ENCODE measurements around the gene TRIP10.

TRIP10 gene

DNA sequence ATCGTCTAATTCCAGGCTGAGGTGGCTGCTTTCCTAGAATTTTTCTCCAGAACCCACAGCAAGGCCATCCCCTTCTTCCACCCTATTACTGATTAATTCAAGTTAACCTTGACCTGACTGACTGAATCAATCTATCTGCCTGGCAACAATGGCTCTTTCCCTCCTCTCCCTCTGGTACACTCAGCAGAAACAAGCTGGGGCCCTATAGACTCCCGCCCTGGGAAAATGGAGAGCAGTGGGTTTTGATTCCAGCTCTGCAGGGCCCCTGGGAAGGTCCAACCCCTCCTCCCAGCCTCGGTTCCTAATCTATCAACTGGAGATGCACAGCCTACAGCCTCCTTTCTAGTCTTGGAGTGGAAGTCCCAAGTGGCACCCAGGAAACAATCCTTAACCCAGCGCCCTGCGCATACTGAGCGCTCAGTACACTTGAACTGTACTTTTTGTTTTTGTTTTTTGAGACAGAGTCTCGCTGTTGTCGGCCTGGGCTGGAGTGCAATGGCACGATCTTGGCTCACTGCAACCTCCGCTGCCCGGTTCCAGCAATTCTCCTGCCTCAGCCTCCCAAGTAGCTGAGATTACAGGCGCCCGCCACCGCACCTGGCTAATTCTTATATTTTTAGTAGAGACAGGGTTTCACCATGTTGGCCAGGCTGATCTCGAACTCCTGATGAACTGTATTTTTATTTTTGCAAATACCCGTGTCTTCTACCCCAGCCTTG is 13.8 kb upstream of the TRIP10 start:
- DNase-seq (ENCODE audit: low read depth) = no peak

DNA sequence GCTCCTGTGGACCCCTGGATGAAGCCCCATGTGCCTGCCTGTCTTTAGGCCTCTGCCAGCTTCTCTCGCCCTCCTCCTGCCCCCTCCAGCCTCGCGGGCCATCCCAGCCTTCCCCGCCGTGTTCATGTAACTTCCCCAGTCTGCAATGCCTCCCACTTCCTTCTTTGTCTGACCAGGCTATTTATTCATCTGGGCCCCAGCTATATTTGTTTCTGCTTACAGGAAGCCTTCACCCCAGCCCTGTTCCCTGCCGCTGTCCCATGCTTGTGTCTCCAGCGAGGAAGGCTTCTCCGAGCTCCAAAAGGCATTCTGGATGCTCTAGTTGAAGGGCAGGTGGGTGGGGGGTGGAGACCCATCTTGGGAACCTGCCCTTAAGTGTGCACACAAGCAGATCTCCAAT is 11.1 kb upstream of the TRIP10 start:
- DNase-seq (ENCODE audit: low read depth) = no peak

DNA sequence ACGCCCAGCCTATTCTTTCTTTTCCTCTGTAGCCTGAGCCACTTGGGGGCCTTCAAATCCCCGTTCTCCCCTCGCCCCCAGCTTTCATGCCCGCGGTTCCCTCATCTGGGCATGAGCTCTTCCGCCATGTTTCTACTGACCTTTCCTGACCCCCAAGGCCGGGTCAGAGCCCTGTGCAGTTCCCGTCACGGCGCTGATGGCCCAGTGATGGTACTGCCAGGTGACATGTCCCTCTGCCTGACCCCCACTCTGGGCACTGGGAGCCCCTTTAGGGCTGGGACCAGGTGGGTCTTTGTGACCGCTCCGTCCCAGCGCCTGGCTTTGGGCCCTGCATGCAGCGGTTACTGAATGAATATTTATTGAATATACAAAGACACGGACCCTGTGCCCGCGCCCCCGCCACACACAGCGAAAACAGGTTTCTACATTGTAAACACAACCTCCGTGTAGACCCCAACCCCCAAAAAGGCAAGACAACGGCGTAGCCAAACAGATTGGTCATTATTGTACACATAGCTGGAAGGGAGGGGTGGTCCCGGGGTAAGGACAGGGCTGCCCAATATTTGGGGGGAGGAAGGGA is 9.8 kb upstream of the TRIP10 start:
- DNase-seq (ENCODE audit: low read depth) = no peak

DNA sequence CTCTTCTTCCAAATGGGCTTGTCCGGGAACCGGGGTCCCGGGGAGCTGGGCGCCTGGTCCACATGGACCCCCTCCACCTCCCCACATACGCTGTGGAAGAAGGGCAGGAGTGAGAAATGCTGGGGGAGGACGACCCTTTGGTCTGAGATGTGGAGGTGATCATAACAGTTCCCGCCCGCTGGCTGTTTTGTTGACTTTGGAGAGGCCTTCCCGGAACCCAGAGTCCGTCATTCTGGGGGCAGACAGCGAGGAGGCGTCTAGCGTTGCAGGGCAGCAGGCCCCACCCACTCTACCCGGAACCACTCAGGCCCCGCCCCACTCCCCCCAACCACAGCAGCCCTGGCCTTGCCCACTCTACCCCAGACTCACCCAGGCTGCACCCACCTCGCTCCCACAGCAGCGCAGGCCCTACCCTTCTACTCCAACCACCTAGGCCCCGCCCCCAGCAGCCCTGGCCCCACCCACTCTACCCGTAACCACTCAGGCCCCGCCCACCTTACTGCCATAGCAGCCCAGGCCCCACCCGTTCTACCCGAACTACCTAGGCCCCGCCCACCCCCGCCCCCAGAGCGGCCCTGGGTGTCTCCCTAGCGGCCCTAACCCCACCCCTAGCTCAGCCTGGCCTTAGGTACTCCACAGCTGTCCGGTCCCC is 9.2 kb upstream of the TRIP10 start:
- DNase-seq (ENCODE audit: low read depth) = no peak

DNA sequence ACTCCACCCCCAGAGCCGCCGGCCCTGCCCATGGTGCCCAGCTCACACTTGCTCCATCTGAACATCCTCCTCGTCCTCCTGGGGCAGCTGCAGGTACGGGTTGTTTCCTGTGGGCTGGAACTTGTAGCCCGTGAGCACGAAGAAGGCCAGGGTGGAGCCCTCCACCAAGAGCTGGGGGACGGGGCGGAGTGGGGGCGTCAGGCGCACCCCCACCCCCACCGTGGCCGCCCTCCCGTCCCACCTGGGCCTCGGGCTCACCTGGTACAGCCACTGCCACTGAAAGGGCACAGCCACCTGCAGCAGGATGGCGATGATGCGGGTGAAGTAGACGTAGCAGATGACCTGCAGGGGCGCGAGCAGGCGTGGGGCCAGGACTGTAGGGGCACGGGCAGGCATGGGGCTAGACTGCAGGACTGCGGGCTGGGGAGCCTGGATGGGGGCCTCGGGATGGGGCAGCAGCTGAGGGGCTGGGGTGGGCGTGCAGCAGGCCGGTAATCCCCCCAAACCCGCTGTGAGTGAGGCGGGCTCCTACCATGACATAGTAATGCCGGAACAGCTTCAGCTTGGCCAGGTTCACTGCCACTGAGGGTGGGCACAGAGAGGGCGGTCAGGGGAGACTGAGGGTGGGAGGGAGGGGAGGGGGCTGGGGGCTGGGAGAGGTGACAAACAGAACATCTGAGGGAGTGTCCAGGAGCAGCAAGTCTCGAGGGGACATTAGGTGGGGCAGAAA is 8.4 kb upstream of the TRIP10 start:
- DNase-seq (ENCODE audit: low read depth) = no peak

DNA sequence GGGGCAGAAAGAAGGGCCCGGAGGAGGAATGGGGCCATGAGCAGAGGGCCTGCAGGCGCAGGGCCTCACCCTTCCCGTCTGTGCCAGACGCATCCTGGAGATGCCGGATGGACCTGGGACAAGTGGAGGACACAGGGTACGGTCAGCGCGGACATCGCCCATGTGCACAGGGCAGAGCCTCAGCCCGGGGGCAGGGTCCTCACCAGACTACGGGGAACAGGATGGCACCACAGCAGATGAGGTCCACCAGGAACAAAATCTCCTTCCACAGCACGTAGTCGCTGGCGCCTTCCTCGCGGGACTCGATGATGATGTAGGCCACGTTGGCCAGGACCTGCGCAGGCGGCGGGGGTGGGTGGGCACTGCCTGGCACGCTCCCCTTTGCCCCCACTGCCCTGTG is 7.7 kb upstream of the TRIP10 start:
- no peak for DNase-seq (ENCODE audit: low read depth)

DNA sequence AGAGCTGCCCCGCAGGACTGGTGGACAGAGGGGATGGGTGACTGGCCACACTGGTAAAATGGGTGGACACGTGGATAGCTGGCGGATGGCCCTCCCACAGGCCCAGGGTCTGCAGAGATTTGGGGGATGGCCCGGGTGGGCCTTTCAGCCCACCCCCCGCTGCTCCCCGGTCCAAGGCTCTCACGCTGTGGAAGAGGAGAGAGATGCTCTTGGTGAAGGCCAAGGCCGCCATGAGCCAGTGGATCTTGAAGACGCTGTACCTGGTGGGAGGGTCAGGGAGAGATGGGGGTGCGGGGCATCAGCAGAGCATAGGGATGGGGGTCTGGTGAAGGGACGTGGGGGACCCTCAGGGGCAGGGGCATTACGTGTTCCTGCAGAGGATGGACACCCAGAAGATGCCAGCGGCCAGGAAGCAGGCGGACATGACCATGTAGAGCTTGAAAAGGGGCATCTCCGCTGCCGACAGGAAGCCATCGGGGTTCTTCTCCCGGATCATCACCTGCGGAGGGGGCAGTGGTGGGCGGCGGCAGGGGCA is 6.6 kb upstream of the TRIP10 start:
- no peak for DNase-seq (ENCODE audit: low read depth)

DNA sequence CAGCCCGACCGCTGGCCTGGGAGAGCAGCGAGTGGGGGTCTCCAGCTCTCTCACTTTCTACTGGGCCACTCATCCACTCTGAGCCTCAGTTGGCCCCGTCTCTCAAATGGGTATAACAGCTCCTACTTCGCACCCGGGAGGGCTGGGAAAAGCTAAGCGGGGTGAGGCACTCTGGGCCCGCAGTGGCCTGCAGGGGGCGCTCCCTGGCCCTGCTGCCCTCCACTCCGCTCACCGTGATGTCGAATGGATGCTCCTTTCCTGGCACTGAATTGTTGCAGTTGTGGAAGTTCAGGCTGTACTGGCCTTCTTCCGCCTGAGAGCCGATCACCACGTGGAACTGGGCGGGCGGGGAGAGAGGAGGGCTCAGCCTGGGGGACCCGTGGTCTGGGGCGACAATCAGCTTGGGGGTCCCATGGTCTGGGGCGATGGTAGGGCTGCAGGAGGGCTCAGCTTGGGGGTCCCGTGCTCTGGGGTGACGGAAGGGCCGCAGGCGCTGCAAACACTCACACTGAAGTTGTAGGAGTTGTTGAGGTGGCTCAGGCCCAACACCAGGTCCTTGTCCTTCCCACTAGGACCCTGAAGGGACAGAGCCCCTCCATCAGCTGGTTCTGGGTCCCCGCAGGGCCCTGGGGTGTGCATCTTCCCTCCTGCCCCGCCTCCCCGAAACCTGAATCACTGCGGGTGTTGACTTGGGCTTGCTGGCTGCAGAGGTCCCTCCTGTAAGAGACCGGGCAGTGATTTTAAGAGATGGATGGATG is 6.0 kb upstream of the TRIP10 start:
- DNase-seq (ENCODE audit: low read depth) = no peak

DNA sequence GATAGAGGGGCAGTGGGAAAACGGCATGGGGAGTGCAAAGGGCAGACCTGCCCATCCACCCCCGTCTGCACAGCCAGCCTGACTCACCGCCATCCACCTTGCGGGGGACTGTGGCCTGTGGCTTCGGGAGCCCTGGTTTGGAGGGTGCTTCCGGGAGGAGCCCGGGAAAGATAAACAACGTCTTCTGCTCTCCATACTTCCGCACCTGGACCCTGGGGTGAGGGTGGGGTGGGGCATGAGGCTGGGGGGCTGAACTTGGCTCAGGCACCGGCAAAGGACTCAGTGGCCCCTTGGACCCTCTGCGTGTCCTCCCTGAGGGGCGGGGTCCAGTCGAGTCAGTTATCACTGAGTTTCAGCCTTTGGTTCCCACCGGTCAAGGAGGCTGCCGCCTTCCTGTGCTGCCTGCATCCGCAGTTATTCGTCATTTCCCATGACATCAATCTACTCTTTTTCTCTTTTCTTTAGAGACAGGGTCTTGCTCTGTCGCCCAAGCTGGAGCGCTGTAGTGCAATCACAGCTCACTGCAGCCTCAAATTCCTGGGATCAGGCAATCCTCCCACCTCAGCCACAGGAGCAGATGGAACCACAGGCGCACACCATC is 5.3 kb upstream of the TRIP10 start:
- no peak for DNase-seq (ENCODE audit: low read depth)

DNA sequence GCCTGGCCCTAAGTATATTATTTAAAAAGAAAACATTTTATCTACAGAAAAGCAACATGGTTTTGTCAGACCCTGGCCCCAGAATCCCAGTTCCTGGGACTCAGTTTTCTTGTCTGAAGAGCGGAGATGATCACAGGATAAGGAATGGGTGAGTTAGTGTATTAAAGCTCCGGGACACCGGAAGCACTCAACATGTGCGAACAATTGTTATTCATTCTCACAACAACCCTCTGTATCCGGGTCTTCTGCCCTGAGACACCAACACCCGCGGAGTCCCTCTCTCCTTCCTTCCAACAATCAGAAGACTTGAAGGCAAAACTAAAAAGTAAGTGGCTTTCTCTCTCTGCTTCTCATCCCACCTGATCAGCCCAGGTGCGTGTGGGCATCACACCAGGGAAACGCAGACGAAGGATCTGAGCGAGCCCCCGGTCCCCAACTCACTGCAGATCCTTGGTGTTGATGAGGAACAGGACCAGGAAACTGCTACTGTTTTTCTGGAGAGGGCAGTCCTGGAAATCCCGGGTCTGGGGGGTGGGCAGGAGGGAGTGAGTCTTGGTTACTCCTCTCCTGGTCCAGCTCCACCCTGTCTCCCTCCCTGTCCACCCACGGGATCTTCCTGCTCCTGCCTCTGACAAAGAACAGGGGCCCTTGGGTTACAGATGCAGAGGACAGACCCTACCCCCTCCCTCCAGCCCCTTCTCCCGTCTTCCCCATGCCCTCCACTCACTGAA is 4.1 kb upstream of the TRIP10 start:
- no peak for DNase-seq (ENCODE audit: low read depth)

DNA sequence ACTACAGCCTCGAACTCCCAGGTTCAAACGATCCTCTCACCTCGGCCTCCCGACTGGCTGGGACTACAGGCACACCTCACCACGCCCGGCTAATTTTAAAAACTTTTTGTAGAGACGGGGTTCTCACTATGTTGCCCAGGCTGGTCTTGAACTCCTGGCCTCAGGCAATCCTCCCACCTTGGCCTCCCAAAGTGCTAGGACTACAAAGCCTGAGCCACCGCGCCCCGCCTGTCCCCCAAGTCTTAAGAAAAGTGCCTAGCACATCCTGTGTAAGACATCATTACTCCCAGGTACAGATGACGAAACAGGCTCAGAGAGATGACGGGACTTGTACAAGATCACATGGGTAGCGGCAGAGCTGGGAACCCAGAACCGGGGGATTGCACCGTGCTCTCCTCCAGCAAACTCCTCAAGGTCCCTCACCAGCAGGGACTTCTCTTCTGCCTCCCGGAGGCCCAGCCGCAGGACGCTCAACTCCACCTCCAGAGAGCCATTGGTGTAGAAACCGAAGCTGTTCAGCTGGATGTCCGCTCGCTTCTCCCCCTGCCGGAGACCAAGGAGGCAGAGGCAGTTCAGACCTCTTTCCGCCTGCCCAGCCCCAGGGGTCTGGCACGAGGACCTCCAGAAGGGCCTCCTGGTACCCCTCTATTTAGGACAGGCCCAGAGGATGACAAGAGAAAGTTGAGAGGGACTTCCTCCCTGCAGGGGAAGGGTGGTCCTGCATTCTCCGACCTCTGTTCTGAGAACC is 3.1 kb upstream of the TRIP10 start:
- DNase-seq (ENCODE audit: low read depth) = peak; percentile 50

DNA sequence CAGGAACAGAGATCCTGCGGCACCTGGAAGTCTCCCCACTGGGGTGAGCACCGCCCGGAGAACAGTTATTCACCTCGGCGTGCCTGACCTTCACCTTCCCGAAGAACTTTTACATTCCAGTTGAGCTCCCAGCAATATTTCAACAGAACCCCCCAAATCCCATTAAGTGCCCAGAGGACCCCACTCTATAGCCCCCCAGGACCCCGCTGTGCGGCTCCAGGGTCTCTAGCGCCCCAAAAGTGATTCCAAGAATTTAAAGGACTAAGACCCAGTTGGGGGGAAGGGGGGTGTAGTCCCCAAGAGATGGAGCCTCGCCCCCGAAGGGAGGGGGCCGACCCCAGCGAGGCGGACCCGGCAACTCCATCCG is 2.6 kb upstream of the TRIP10 start:
- DNase-seq (ENCODE audit: low read depth) = no peak

DNA sequence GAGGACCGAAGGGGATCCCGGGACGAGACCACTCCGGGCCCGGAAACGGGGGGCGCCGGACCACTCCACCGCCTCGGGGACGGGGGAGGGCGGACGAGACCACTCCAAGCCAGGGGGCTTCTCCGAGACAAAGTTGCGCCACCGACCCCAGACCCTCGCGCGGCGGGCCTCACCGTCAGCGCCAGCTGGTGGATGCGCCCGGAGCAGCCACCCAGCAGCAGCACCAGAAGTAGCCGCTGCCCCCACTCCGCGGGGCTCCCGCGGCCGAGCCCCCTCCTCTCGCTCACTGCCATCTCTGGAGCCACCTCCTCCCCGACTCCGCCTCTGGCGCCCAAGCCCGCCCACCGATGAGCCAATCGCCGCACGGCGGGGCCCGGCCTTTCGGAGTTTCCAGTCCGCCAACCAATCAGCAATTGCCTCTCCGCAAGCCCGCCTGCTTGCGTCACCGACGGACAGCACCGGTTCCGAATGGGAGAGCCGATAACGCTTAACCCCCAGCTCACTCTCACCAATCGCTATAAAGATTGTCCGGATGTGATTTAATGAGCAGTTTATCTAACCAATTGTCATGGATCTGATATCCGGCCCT is 2.1 kb upstream of the TRIP10 start, which contains the start of gene GPR108:
TSS of gene GPR108 (minus strand) at position 297 of the 589 bp plus-strand sequence. CDS start at position 293, 4 bp downstream.
- DNase-seq (ENCODE audit: low read depth) = peak; percentile 98

DNA sequence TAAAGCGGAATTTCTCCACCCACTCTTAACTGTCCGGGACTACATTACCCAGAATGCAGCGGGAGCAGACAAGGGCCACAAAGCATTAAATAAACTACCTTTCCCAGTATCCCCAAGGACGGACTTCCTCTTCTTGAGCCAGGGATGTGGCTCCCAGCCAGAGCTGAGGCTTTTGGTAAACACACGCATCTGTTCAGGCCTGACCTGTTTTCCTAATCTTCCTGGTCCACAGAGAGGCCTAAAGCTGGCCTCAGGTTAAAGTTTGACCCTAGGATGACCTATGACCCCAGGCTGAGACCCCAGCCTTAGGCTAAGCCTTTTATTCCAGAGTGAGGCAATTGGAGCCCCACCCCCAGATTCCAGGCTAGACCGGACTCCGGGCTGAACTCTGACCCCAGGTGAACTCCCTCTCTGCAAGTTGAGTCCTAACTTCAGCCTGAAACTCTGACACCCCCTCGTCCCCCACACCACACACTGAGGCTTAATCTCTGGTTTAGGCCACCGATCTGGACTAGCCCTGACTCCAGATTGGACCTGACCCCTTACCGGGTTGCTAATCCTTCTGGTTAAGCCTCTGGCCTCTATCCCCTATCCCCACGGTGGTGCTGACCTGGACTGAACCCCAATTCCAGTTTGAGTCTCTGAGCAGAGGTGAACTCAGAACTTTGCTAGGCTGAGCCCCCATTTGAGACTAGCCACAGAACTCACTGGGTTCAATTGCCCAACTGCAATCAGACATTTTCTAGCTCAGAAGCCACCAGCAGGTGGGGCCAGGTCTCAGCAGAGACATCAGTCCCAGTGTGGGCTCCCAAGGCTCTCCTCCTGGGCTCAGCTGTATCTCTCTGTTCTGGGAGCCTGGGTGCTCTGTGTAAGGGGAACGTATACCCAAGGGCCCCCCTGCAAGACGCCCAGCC is 1.4 kb upstream of the TRIP10 start:
- peak; percentile 59 for DNase-seq (ENCODE audit: low read depth)

DNA sequence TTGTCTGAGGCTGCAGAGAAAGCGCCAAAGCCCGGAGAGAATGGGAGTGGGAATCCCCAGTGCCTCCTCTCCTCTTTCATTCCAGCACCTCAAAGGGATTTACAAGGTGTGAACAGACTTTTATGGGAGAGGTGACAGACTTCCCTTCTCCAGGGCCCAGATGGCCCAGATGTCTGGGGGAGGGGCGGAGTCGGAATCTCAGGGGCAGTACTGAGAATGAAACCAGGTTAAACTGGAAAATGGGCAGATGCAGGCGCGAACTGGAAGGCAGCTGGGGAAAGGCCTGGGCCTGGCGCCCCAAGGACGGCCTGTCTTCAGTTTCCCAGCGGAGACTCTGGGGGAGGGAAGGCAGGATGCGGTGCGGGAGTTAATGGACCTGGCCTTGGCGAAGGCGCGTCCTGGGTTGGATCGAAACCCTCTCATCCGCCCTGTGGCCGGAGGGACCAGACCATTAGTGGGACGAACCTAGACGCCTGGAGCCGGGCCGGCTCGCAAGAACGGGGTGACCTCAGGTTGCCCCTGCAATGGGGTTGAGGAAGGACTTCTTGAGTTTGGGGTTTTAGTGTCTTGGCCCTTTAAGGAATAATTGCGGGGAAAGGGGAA is 592 bp upstream of the TRIP10 start:
- no peak for DNase-seq (ENCODE audit: low read depth)

DNA sequence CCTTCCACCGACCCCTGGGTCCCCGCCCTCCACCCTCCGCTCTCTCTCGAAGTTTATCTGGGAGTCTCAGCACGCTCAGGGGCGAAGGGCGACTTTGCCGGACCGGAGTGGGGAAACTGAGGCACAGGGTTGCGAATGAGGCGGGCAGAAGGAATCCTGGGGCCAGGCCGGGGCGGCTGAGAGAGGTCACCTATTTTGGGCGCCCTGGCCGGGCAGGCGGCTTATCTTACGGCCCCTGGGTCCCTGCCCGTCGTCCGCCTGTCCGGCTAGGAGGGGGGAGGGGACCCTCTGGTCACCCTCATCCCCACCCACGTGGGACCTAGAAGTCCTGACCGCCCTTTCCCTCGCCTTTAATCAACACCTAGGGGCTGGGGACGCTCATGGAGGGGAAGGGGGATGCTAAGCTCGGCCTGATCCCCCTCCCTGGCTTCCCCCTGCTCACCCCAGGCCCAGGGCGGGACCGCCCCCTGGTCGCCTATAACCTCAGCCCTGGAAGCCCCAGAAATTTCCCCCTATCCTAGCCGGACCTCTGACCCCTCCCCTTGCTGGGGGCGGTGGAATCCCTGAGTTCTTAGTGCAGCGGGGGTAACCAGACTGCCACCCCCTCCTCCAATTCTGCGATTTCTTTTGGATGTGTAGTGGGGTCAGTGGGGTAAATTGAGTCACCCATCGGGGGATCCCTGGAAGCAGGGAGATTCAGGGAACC is 556 bp downstream of the TRIP10 start:
- DNase-seq (ENCODE audit: low read depth) = no peak

DNA sequence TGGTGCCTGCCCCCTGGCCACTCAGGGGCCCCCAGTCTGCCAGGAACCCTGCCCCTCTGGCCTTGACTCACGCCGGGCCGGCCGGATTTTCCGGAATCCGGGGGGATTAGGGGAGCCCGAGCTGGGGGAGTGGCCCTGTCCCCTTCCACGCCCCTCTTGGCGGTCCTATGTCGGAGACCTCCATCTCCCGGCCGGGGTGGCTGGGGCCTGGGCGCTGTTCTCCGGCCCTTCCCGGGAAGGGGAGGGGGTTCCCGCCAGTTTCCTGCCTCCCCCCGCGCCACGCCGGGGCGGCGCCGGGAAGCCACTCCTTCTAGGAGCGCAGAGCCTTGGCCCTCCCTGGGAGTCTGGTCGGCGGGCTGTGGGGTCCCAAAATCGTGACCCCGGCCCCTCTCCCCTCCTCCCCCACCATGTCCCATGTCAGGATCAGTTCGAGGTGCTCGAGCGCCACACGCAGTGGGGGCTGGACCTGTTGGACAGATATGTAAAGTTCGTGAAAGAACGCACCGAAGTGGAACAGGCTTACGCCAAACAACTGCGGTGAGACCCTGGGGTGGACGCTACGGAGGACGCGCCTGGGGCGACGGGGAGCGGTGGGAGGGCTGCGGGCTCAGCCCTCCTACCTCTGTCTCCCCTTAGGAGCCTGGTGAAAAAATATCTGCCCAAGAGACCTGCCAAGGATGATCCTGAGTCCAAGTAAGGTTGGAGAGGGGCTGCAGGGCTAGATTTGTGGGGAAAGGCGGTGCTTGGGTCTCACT is 1.3 kb downstream of the TRIP10 start:
- DNase-seq (ENCODE audit: low read depth) = no peak

Data from activated T-helper 9 cell treated with anti-CD3 and anti-CD28 coated beads, Interleukin-2, amount 50 U/mL, for 16 hours (primary cell).